Activated gamma-delta T cell treated with Interleukin-2 at 50 U/mL for 16 hours (primary cell): Measurements from ENCODE around the gene PITHD1.
"Not testable (repeated sequence)": the region's sequence is repeated elsewhere in the genome, so short reads cannot be mapped to it uniquely, and the experiment has no call there.

Experiments
- DNase-seq: peaks from one replicate; pipeline ENCODE4 v3.0.0-alpha.2; 2020

PITHD1 gene

DNA sequence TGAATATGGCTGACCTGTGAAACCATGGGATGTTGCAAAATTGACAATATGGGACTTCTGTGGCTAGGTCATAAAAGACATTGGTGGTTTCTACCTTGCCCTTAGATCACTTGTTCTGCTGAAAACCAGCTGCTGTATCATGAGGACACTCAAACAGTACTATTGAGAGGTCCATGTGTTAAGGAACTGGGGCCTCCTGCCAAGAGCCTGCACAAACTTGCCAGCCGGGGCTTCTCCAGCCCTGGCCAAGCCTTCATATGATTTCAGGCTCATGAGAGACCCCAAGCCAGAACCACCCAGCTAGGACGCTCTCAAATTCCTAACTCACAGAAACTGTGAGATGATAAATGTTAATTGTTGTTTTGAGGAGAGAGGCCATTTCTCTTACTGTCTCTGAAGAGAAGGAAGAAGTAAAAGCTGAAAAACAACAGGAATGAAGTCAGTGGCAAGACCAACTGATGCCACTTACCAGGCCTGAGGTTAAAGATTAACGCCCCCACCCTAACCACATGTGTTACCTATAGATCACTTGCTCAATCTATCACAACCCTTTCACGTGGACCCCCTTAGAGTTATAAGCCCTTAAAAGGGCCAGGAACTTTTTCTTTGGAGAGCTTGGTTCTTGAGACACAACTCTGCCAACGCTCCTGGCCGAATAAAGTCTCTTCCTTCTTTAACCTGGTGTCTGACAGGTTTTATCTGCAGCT, 3.9 kb upstream of the PITHD1 start:
- DNase-seq = no peak

DNA sequence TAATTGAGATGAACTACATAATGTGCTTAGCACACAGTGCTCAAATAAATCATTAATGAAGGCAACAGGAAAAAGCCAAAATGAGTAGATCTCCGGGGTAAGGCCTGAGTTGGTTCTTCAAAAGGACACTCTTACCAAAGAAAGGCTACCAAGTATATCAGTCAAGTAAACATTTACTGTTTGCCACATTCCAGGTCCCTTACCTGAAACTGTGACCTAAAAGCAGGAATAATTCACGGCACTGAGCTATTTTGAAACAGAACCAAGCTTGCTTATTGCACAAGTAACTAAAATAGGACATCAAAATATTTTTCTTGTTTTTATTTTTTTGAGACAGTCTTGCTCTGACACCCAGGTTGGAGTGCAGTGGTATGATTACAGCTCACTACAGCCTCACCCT, 2.0 kb upstream of the PITHD1 start:
- no peak for DNase-seq

DNA sequence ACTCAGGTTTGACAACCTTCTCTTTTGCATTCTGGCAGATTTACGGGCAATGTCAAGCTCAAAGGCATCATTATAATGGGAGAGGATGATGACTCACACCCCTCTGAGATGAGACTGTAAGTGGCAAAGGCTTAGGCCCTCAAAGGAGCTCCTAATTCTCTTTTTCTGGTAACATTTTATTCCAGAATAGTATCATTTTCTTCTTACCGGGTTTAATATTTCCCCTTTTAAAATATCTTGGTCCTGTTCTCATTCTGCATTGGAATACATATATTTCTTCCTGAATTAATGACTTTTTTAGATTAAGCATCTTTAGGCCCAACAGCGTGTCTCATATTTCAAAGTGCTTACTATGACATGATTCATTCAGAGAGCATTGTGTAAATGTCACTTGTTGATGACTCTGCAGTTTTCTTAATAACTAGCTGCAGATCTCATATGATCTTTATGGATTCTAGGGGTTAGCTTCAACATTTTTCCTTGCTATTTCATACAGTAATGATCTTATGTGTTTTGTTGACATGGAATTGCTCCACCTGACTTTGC, 1.7 kb downstream of the PITHD1 start:
- DNase-seq = no peak

DNA sequence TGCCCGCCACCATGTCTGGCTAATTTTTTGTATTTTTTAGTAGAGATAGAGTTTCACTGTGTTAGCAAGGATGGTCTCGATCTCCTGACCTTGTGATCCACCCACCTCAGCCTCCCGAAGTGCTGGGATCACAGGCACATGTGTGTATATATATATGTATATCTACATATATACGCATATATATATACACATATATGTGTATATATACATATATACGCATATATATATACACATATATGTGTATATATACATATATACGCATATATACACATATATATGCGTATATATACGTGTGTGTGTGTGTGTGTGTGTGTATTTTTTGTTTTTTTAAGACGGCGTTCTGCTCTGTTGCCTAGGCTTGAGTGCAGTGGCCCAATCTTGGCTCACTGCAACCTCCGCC, 4.9 kb downstream of the PITHD1 start:
- DNase-seq = not testable (repeated sequence)

DNA sequence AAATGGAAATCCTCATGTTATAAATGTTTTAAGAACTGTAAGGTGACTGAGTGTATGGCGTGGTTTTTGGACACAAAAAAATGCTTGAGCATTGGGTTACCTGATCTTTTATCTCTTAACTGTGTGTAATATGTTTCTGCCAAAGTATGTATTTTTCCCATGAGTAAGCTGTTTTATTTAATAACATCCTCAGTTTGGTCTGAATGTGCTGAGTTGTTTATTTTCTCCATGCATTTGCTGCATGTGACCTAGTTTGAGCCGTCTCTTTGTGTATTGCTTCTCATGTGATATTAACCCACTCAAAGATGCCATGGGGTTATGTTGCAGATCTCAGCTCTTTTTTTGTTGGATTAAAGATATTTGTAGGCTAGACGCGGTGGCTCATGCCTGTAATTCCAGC, 6.6 kb downstream of the PITHD1 start:
- DNase-seq = no peak

DNA sequence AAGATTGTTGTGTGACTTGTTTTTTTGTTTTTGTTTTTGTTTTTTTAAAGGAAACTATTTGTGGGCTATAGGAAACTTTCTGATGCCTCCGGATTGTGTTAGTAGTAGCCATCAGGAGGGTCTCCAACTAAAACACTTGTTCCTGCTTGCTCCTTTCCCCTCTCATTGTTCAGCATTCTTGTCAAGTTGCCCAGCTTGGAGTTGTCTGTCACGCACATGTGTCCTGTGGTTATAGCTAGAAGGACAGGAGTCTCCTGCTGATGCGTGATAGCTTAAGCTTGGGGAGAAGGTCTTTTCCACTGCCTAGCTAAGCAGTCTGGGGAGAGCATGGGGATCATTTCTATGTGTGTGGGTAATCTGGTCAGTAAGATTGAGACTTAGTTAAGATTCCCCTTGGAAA, 9.5 kb downstream of the PITHD1 start:
- no peak for DNase-seq

DNA sequence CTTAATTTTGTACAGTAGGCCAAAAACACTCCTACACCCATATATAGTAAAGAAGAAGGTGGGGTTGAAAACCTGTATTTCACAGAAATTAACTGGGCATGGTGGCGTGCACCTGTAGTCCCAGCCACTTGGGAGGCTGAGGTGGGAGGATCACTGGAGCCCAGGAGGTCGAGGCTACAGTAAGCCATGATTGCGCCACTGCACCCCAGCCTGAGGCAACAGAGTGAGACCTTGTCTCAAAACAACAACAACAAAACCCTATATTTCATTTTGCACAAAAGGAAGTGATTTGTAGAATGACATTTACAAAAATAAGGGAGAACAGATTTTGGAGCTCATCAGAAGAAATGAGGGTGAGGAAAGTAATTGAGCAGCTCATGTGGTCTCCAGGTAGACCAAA, 10.5 kb downstream of the PITHD1 start:
- no peak for DNase-seq

DNA sequence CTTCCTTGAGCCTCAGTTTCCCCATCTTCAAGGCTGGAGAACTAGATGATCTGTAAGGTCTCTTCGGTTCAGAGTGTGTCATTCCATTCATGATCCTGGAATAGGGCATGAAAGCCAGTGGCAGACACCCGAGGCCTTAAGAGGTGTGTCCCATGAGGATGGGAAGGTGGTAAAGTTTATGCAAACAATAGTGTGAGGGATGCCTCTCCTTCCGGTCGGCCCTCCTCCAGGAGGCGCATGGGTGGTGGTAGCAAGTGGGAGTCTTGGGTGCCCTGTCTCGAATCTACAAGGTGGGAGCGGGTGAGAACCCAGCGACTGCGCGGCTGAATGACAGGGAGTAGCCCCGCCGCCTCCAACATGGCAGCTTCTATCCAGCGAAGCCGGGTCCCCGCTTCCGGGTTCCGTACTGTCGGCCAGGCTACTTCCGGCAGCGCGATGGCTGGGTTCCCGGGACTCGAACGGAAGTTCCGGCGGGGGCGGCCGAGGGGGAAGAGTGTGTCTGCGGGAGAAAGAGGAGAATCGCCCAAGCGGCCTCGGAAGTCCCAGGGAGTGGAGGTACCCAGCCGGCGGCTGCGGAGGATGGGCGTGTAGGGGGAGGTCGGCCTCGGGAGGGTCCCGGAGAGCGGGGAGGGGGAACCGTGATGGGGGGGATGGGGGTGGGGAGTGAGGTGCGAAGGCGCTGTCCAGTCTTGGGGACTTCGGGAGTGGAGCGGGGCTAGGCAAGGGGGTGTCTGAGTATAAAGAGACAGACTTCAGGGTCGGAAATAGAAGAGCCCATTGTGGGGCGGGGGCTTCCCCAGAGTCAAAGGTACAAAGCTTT, 12.7 kb downstream of the PITHD1 start, which contains the start of gene LYPLA2:
Gene LYPLA2 (plus strand): TSS at position 450 of the 820 bp plus-strand sequence. CDS start 1,538 bp downstream, outside the sequence.
- DNase-seq = peak; percentile 79

DNA sequence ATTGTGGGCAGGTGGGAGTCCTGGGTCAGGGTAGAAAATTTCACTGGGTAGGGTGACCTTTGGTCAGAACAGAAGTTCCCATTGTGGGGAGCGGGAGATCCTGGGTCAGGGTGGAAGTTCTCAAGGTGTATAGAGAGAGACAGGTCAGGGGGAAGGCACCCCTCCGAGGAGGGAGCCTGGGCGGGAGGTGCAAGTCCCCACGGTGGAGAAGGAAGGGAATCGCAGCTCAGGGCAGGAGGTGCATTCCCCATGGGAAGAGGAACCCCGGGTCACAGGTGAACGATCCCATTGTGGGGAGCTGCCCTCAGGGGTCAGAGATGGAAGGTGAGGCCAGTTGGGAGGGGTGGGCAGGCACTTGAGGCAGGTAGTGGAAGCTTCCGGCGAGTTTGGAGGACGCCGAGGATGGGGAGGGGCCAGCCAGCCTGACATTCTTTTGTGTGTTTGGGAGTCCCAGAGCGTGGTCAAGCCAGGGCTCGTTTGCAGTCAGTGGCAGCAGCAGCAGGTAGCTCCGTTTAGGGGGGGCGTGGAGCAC, 13.4 kb downstream of the PITHD1 start:
- DNase-seq = no peak

DNA sequence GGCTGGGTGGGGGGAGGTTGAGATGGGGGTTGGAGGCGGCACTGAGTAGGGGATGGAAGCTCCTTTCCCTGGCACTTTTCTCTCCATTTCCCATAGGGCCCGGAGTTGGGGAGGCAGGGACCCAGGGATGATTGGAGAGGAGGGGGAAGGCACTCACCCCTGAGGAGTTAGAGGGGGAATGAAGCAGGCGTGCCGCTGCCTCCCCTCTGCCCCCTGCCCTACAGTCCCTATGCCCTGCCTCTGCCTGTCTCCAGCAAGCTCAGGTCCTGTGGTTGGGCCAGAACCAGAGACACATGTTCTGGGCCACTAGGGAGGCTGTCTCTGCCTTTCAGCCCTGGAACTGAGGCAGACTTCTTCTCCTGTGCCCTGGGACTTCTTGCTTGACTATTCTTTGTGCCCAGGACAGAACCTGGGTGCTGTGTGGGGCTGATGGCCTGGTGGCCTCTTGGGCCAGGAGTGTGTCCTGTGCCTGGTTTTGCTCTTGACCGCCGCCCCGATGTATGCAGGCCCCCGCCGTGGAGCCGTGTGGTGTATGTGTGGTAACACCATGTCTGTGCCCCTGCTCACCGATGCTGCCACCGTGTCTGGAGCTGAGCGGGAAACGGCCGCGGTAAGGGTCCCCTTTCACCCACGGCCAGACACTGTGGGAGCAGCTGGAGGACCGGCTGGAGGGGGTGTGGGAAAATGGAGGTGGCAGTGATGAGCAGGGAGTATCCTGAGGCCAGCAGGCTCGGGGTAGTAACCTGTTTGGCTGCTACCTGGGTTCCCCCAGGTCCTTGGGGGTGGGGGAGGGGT, 14.1 kb downstream of the PITHD1 start:
- DNase-seq = no peak

DNA sequence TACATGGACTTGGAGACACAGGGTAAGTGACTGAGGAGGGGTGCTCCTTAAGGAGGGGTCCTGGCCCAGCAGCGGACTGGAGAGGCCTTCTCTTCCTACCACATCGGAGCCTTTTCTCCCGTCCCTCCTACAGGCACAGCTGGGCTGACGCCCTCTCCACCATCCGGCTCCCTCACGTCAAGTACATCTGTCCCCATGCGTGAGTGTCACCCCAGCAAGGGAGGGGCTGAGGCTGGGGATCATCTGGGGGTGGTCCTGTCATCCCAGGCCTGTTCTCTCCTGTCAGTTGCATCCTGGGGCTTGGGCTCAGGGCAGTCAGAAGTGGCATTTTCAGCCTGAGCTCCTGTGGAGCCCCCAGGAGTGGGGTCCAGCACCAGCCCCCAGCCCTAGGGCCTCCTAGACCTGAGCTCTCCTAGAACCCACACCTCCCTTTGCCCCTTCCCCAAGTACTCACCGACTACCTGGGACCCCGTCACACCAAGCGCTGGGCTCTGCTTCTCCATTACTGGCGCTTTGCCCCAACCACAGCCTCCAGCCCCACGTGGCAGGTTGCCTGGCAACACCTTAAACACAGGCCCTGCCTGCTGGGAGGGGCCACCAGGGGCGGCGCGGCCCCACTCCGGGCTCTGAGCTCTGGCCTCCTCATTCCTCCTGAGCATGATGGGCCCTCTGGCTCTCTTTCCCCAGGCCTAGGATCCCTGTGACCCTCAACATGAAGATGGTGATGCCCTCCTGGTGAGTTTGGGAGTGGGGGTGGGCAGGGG, 15.0 kb downstream of the PITHD1 start:
- peak; percentile 22 for DNase-seq

DNA sequence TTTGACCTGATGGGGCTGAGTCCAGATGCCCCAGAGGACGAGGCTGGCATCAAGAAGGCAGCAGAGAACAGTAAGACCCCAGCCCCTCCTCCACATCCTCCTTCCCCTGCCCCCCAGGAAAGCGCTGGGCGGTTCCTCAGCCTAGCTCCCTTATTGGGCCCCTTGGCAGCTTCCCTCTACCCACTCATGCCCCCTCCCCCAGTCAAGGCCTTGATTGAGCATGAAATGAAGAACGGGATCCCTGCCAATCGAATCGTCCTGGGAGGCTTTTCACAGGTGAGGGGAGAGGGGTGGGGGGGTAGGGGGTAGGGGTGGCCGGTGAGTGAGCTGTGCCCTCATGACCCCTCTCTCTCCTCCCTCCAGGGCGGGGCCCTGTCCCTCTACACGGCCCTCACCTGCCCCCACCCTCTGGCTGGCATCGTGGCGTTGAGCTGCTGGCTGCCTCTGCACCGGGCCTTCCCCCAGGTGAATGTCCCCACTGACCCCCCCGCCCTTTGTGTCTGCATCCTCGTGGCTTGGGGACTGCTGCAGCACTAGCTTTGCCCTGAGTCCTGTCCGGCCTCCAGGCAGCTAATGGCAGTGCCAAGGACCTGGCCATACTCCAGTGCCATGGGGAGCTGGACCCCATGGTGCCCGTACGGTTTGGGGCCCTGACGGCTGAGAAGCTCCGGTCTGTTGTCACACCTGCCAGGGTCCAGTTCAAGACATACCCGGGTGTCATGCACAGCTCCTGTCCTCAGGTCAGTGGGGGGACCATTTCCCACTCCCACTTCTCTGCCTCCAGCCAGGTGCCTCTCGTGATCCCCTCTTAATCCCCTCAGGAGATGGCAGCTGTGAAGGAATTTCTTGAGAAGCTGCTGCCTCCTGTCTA, 15.9 kb downstream of the PITHD1 start:
- no peak for DNase-seq

DNA sequence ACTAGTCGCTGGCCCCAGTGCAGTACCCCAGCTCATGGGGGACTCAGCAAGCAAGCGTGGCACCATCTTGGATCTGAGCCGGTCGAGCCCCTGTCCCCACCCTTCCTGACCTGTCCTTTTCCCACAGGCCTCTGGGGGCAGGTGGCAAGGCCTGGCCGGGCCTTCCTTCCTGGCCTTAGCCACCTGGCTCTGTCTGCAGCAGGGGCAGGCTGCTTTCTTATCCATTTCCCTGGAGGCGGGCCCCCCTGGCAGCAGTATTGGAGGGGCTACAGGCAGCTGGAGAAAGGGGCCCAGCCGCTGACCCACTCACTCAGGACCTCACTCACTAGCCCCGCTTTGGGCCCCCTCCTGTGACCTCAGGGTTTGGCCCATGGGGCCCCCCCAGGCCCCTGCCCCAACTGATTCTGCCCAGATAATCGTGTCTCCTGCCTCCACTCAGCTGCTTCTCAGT, 16.5 kb downstream of the PITHD1 start:
- DNase-seq = not testable (repeated sequence)

DNA sequence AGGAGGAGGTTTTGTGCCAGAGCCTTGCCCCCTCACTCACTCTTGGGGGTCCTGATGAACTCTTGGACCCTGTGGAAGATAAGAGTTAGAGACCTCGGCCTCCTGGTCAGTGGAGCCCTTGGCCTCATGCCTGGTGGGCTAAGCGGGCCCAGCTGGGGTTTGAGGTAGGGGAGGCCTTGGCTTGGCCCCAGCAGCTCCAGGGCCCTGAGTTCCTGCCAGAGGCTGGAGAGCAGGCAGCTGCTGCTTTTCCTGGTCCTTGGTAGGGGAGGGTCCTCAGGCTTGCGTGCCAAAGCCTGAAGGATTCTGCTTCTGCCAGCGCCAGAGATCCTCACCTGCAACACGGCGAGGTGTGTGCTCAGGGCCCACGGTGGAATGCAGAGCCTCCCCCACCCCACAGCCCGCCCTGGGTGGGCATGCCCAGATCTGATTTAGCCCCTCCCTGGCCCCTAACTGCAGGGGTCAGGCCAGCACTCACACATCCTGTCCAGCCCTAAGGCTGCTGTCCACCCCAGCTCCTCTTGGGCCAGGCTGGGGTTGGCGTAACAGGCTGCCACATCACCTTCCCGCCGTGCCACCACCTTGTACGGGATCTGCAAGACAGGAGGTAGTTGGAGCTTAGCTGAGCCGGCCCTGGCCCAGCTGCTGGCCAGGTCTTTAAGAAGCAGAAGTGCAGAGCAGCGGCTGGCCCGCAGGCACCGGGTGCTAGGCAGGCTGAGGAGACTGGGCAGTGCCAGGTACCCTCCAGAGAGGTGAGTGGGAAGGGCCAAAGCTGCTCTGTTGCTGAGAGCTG, 17.7 kb downstream of the PITHD1 start:
- DNase-seq = no peak

DNA sequence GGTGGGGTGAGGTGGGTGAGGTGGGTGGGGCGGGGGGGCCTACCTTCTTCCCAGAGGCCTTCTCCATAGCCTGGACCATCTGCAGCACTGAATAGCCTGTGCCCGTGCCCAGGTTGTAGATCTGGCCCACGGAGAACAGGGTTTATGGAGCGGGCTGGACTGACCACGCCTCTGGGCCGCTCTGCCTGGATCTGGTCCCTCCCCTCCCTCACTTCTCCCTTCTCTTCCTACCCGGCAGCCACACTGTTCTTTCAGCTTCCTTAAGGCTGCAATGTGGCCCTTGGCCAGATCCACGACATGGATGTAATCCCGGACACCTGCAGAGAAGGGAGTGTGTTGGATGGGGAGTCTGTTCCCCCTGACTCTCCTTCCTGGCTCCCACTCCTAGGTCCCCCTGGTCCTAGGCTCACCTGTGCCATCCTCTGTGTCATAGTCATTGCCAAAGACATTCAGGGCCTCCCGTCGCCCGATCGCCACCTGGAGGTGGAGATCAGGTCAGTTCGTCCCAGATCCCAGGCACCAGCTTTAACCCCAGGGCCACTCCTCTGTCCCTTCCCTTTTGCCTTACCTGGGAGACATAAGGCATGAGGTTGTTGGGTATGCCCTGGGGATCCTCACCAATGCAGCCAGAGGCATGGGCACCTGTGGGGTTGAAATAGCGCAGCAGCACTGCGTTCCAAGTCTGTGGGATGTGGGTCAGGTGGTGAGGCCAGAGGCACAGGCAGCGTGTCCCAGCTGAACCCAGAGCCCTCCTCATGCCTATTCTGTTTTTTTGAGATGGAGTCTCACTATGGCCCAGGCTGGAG, 18.5 kb downstream of the PITHD1 start:
- DNase-seq = no peak

DNA sequence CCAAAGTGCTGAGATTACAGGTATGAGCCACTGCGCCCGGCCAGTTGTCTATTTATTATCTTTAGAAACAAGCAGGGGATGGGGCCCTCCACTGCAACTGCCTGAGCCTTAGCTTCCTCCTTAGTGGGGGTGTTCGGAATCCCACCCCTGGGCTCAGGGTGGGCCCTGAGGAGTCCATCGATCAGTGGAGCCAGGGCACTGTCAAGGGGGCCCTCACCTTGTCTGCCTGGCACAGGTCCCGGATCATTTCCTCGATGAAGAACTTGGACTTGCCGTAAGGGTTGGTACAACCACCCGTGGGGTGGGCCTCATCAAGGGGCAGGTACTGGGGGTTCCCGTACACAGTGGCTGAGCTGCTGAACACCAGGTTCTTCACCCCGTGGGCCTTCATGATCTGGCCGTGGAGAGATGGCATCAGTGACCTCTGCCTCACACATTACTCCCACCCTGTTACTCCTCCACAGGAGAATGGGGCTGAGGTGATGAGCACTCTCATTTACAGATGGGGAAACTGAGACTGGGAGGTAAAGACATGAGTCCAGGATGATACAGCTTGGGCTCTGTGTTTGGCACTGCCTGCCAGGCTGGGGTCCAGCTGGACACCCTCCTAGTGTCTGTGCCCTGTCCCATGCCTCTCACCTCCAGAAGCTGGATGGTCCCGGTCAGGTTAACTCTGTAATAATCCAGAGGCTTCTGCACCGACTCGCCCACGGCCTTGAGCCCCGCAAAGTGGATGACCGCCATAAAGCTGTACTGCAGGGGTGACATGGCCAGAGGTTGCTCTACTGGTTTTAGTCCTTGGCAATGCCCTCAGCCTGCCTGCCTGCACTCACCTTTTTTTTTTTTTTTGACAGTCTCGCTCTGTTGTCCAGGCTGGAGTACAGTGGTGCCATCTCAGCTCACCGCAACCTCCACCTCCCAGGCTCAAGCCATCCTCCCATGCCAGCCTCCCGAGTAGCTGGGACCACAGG, 19.5 kb downstream of the PITHD1 start:
- no peak for DNase-seq

DNA sequence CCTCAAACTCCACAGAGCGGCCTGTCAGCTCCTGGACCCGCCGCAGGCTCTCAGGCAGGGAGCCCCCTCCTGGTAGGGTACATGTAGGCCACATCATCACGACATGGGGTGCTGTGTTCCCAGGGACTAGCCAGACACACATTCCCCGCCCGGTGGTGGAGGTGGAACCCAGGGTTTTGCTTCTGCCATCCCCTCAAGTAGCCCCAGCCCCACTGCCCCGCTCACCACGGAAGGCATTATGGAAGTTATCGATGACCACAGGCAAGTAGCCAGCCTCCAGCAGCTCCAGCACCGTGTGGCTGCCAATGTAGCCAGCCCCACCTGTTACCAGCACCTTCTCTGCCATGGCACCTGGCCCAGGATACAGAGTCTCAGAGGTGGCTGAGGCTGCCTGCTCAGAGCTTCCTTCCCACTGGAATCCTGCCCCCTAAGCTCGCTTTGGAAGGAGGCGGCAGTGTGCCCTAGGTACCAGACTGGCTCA, 20.5 kb downstream of the PITHD1 start:
- no peak for DNase-seq

DNA sequence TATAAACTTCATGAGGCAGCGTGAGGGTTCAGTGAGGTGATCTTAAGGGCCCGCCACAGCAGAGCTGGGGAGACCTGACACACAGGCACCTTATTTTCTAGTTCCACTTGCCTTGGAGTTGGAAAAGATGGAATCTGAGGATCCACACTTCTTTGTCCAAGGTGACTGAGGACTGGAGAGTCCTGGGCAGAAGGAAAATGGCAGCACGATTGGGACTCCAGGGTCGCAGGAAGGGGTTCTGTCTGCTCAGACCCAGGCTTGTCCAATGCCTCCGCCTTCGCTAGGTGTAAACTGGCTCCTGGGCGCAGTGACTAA, 21.0 kb downstream of the PITHD1 start:
- DNase-seq = no peak
